ENCODE results near the gene ZBTB7A. TPM values are rescaled to one million over a fixed set of nuclear protein-coding genes. Genes with fewer than 3 reads are reported as not detected.

The ZBTB7A gene
- total and polyA plus RNA-seq, 12 donors: 4.5 to 77.2 (median 47.1) TPM

- peaks cover 0 to 61% of the 10 kb centered on the region in 2 donors for H3K36me3 ChIP-seq (replicated peaks in 1 of 2)
- WGBS, 4 donors: 69 to 90% (median 77%) methylated on average over 15 to 19 of the region's 19 CpGs
- intact Hi-C loops (cut with DNase I): no loop called here
Observed at GRCh38 chr19:4114181-4114580, 47.5 kb upstream of the ZBTB7A start.

GRCh38 chr19:4113398-4114088 is 46.8 kb upstream of the ZBTB7A start:
- WGBS, 4 donors: 85 to 89% (median 87%) methylated on average over 16 to 22 of the region's 22 CpGs
- no peak for DNase-seq
- Histone ChIP-seq H3K27ac (peak overlapping the region in 2 of 5 donors; percentile 24 to 78), H3K9me3 (replicated peaks in 1 of 3) (no peaks in the 10 kb centered on the region), H3K36me3 (replicated peaks in 1 of 2) (peaks cover 0 to 67% of the 10 kb centered on the region in 2 donors), H3K4me3 (no peak overlapping the region), H3K4me1 (replicated peaks in 1 of 2) (peaks cover 8 to 20% of the 10 kb centered on the region in 2 donors), H3K27me3 (no peaks in the 10 kb centered on the region)
- intact Hi-C loops (cut with DNase I): no loop called here
- TF ChIP-seq CTCF (IDR thresholded peaks at IDR 0.05) (no peak), POLR2A (IDR thresholded peaks at IDR 0.05) (no peak)

More at GRCh38 chr19:4114181-4114580, 47.5 kb upstream of the ZBTB7A start:
- no peak overlapping the region for H3K4me3 ChIP-seq
- H3K4me1 ChIP-seq (replicated peaks in 1 of 2): peaks cover 8 to 20% of the 10 kb centered on the region in 2 donors
- TF ChIP-seq POLR2A (IDR thresholded peaks at IDR 0.05): no peak
- TF ChIP-seq CTCF (IDR thresholded peaks at IDR 0.05): no peak
- DNase-seq: peak in 5 of 7 donors; percentile 65 to 89 (median 79)
- no peaks in the 10 kb centered on the region for H3K9me3 ChIP-seq (replicated peaks in 1 of 3)
- peak overlapping the region in 2 of 5 donors; percentile 24 to 78 for H3K27ac ChIP-seq
- no peaks in the 10 kb centered on the region for H3K27me3 ChIP-seq

- H3K4me1 ChIP-seq (replicated peaks in 1 of 2): peaks cover 8 to 20% of the 10 kb centered on the region in 2 donors
- no peak for TF ChIP-seq CTCF (IDR thresholded peaks at IDR 0.05)
- WGBS, 4 donors: 79 to 90% (median 86%) methylated on average over 11 to 17 of the region's 17 CpGs
- H3K4me3 ChIP-seq: no peak overlapping the region
- H3K36me3 ChIP-seq (replicated peaks in 1 of 2): peaks cover 0 to 64% of the 10 kb centered on the region in 2 donors
- no peak for DNase-seq
- intact Hi-C loops (cut with DNase I): no loop called here
- no peak overlapping the region for H3K27ac ChIP-seq
- no peaks in the 10 kb centered on the region for H3K9me3 ChIP-seq (replicated peaks in 1 of 3)
- no peaks in the 10 kb centered on the region for H3K27me3 ChIP-seq
Observed at GRCh38 chr19:4112367-4112766, 45.7 kb upstream of the ZBTB7A start.

GRCh38 chr19:4109626-4109945 is 42.9 kb upstream of the ZBTB7A start:
- no peak overlapping the region for H3K4me3 ChIP-seq
- peaks cover 0 to 65% of the 10 kb centered on the region in 2 donors for H3K36me3 ChIP-seq (replicated peaks in 1 of 2)
- H3K27ac ChIP-seq: no peak overlapping the region
- H3K27me3 ChIP-seq: no peaks in the 10 kb centered on the region
- WGBS, 4 donors: 84 to 95% (median 91%) methylated on average over 6 of the region's 6 CpGs
- intact Hi-C loops (cut with DNase I): no loop called here
- H3K9me3 ChIP-seq (replicated peaks in 1 of 3): no peaks in the 10 kb centered on the region
- peaks cover 0 to 7% of the 10 kb centered on the region in 2 donors for H3K4me1 ChIP-seq (replicated peaks in 1 of 2)
- DNase-seq: no peak
- TF ChIP-seq CTCF (IDR thresholded peaks at IDR 0.05) (no peak), POLR2A (IDR thresholded peaks at IDR 0.05) (no peak)

Measured in adrenal gland (tissue), 12 donors.